ENCODE data around the gene KLF14. TPM values are rescaled to one million over a fixed set of nuclear protein-coding genes. Genes with fewer than 3 reads are reported as not detected.

Gene KLF14
- total RNA-seq, 4 donors from 2014 or later: 0.41 to 0.78 (median 0.46) TPM

- Histone ChIP-seq H3K27me3 (no peaks in the 10 kb centered on the region), H3K4me3 (no peak overlapping the region), H3K36me3 (no peaks in the 10 kb centered on the region), H3K27ac (no peak overlapping the region), H3K4me1 (no peaks in the 10 kb centered on the region), H3K9me3 (no peaks in the 10 kb centered on the region)
- TF ChIP-seq CTCF (IDR thresholded peaks at IDR 0.05 in 4 of 5, conservative IDR thresholded peaks at IDR 0.05 in 1 of 5) (no peak), POLR2A (IDR thresholded peaks at IDR 0.05) (no peak)
- in situ Hi-C loops (cut with MboI; ENCODE audit: low sequenced_read_pairs in 4 of 4) (no loop called here), intact Hi-C loops (cut with DNase I; ENCODE audit: low total_unique reads) (no loop called here)
- ATAC-seq: no peak
- no peak for DNase-seq
These were observed 14.8 kb upstream of the KLF14 start for GRCh38 chr7:130748531-130749389.

GRCh38 chr7:130741331-130741995 lies 7.5 kb upstream of the KLF14 start:
- in situ Hi-C loops (cut with MboI; ENCODE audit: low sequenced_read_pairs in 4 of 4): no loop called here
- H3K9me3 ChIP-seq: no peaks in the 10 kb centered on the region
- intact Hi-C loops (cut with DNase I; ENCODE audit: low total_unique reads): no loop called here
- H3K36me3 ChIP-seq: no peaks in the 10 kb centered on the region
- H3K4me1 ChIP-seq: no peaks in the 10 kb centered on the region
- no peak overlapping the region for H3K4me3 ChIP-seq
- H3K27me3 ChIP-seq: peaks cover 0 to 19% (median 15%) of the 10 kb centered on the region in 3 donors
- DNase-seq (no peak), ATAC-seq (no peak)
- no peak overlapping the region for H3K27ac ChIP-seq
- TF ChIP-seq CTCF (IDR thresholded peaks at IDR 0.05 in 4 of 5, conservative IDR thresholded peaks at IDR 0.05 in 1 of 5) (no peak), POLR2A (IDR thresholded peaks at IDR 0.05) (no peak)

- Histone ChIP-seq H3K4me3 (no peak overlapping the region), H3K27ac (no peak overlapping the region), H3K36me3 (no peaks in the 10 kb centered on the region), H3K27me3 (peaks cover 4 to 22% (median 21%) of the 10 kb centered on the region in 3 donors), H3K4me1 (no peaks in the 10 kb centered on the region), H3K9me3 (peaks cover 0 to under 1% (median 0%) of the 10 kb centered on the region in 3 donors)
- DNase-seq: no peak
- ATAC-seq: no peak
- TF ChIP-seq CTCF (IDR thresholded peaks at IDR 0.05 in 4 of 5, conservative IDR thresholded peaks at IDR 0.05 in 1 of 5): no peak
- intact Hi-C loops (cut with DNase I; ENCODE audit: low total_unique reads) (no loop called here), in situ Hi-C loops (cut with MboI; ENCODE audit: low sequenced_read_pairs in 4 of 4) (no loop called here)
These were observed 6.6 kb upstream of the KLF14 start for GRCh38 chr7:130740606-130741005.

GRCh38 chr7:130736298-130736900 lies 2.4 kb upstream of the KLF14 start:
- intact Hi-C loops (cut with DNase I; ENCODE audit: low total_unique reads): no loop called here
- no peak overlapping the region for H3K4me3 ChIP-seq
- peaks cover 4 to 30% (median 16%) of the 10 kb centered on the region in 3 donors for H3K9me3 ChIP-seq
- no peaks in the 10 kb centered on the region for H3K4me1 ChIP-seq
- peaks cover 31 to 59% (median 37%) of the 10 kb centered on the region in 3 donors for H3K27me3 ChIP-seq
- in situ Hi-C loops (cut with MboI; ENCODE audit: low sequenced_read_pairs in 4 of 4): no loop called here
- no peaks in the 10 kb centered on the region for H3K36me3 ChIP-seq
- no peak for ATAC-seq
- no peak for DNase-seq
- no peak overlapping the region for H3K27ac ChIP-seq
- TF ChIP-seq POLR2A (IDR thresholded peaks at IDR 0.05) (no peak), CTCF (IDR thresholded peaks at IDR 0.05 in 4 of 5, conservative IDR thresholded peaks at IDR 0.05 in 1 of 5) (no peak)

All from gastrocnemius medialis (tissue), 4 donors.